Esophagus squamous epithelium (tissue), 4 donors: Measurements from ENCODE around the gene ATP10A.

ENCODE experiments used
- POLR2A ChIP-seq, 4 donors: fragments of 450-650 bp; IDR thresholded peaks; one replicate each; pipeline ENCODE4 v1.6.1; 2017; ENCODE audit warnings: antibody characterized with exemption in 4 of 4, mild to moderate bottlenecking in 4 of 4, moderate library complexity in 3 of 4
- TF ChIP-seq, protein P1 (sequence below), 6 experiments: fragments of 450-650 bp in 4 of 6; fragments of 200-600 bp in 2 of 6; sonication (generic) in 2 of 6; IDR thresholded peaks; one replicate each; pipeline ENCODE4 v1.5.1; 2016 to 2019; ENCODE audit warnings: antibody characterized with exemption in 6 of 6, mild to moderate bottlenecking in 4 of 6, moderate library complexity in 4 of 6

DNA sequence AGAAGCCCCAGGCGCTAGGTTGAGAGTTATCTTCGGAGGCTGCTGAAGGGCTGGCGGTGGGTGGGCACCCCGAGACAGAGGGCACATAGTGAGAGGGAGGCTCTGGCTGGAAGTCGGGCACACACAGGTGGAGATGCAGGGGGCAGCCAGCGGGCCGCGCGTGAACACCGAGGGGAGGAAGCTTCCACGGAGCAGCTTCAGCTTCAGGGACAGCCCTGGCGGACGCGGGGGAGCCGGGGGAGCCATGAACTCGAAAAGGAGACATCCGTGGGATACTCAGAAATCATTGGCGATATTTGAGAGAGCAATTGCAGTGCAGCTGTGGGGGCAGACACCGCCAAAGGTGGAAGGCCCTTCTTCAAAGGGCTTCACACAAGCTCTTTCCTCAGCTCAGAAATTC, 204.6 kb downstream of the ATP10A start:
- TF ChIP-seq, protein P1, sequence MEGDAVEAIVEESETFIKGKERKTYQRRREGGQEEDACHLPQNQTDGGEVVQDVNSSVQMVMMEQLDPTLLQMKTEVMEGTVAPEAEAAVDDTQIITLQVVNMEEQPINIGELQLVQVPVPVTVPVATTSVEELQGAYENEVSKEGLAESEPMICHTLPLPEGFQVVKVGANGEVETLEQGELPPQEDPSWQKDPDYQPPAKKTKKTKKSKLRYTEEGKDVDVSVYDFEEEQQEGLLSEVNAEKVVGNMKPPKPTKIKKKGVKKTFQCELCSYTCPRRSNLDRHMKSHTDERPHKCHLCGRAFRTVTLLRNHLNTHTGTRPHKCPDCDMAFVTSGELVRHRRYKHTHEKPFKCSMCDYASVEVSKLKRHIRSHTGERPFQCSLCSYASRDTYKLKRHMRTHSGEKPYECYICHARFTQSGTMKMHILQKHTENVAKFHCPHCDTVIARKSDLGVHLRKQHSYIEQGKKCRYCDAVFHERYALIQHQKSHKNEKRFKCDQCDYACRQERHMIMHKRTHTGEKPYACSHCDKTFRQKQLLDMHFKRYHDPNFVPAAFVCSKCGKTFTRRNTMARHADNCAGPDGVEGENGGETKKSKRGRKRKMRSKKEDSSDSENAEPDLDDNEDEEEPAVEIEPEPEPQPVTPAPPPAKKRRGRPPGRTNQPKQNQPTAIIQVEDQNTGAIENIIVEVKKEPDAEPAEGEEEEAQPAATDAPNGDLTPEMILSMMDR (IDR thresholded peaks at IDR 0.05), result no peak
- no peak for TF ChIP-seq POLR2A (IDR thresholded peaks at IDR 0.05)
